PC-3 (cell line): ENCODE data around the gene OR52B4. TPM values are rescaled to one million over a fixed set of nuclear protein-coding genes. Genes with fewer than 3 reads are reported as not detected.

Experiments
- ATAC-seq: fragments of 200-7000 bp; cut with Tn5 transposase; 2 replicates; pipeline ENCODE4 v1.9.1; 2020; ENCODE audit warnings: mild to moderate bottlenecking, moderate library complexity
- BruUV-seq: library from RNA; stranded (reverse); fragments of 400-500 nt; replicated peaks from 2 replicates; lab custom pipeline; 2021; lab: Mats Ljungman, UMichigan
- CTCF ChIA-PET: fragments of 300-600 bp; sonication (Branson Sonifier 250); formaldehyde crosslinking; loops from one replicate; lab custom pipeline; 2022; ENCODE audit warnings: antibody characterized with exemption; lab: Charles Lee
- POLR2A ChIA-PET: fragments of 300-600 bp; sonication (Branson Sonifier 250); formaldehyde crosslinking; loops from one replicate; lab custom pipeline; 2022; ENCODE audit warnings: antibody characterized with exemption; ENCODE audit not compliant: unreplicated experiment; lab: Charles Lee
- DNase-seq: peaks from one replicate; pipeline ENCODE4 v3.0.0-alpha.2; 2015
- H2AFZ ChIP-seq: fragments of 300-600 bp; sonication (generic); 2 replicates; pipeline ENCODE4 v1.6.0; 2016; ENCODE audit warnings: antibody characterized with exemption, low read length
- H3F3A ChIP-seq: fragments of 300-600 bp; sonication (generic); one replicate; pipeline ENCODE4 v1.6.0; 2017; ENCODE audit warnings: antibody characterized with exemption, low read length, control low read depth, mild to moderate bottlenecking; ENCODE audit not compliant: unreplicated experiment
- H3K27ac ChIP-seq: fragments of 300-600 bp; sonication (generic); 2 replicates; pipeline ENCODE4 v1.5.1; 2016; ENCODE audit warnings: mild to moderate bottlenecking, low read length
- H3K27me3 ChIP-seq: fragments of 300-600 bp; sonication (generic); 2 replicates; pipeline ENCODE4 v1.6.1; 2016; ENCODE audit warnings: low read length, mixed read lengths
- H3K36me3 ChIP-seq: fragments of 300-600 bp; sonication (generic); 2 replicates; pipeline ENCODE4 v1.6.1; 2016; ENCODE audit warnings: low read depth, mixed run types, low read length, mixed read lengths
- H3K4me1 ChIP-seq: fragments of 300-600 bp; sonication (generic); 2 replicates; pipeline ENCODE4 v1.5.1; 2016; ENCODE audit warnings: low read length; ENCODE audit not compliant: insufficient read depth
- H3K4me2 ChIP-seq: fragments of 300-600 bp; sonication (generic); 2 replicates; pipeline ENCODE4 v1.6.0; 2016; ENCODE audit warnings: low read length
- H3K4me3 ChIP-seq: fragments of 300-600 bp; sonication (generic); 2 replicates; pipeline ENCODE4 v1.5.1; 2016; ENCODE audit warnings: mild to moderate bottlenecking, low read length, mixed read lengths
- H3K79me2 ChIP-seq: fragments of 300-600 bp; sonication (generic); 2 replicates; pipeline ENCODE4 v1.6.1; 2017; ENCODE audit warnings: low read length, mixed read lengths
- H3K9ac ChIP-seq: fragments of 300-600 bp; sonication (generic); 2 replicates; pipeline ENCODE4 v1.6.0; 2016; ENCODE audit warnings: mild to moderate bottlenecking, low read length
- H3K9me2 ChIP-seq: fragments of 300-600 bp; sonication (generic); replicated peaks from 2 replicates; pipeline ENCODE4 v1.6.1; 2016; ENCODE audit warnings: mixed run types, low read length, mixed read lengths
- H3K9me3 ChIP-seq: fragments of 300-600 bp; sonication (generic); 2 replicates; pipeline ENCODE4 v1.6.1; 2016; ENCODE audit warnings: low read length, mixed read lengths
- H4K20me1 ChIP-seq: fragments of 300-600 bp; sonication (generic); 2 replicates; pipeline ENCODE4 v1.6.1; 2016; ENCODE audit warnings: low read length, mixed read lengths
- CTCF ChIP-seq: fragments of 300-600 bp; sonication (generic); conservative IDR thresholded peaks from 2 replicates; pipeline ENCODE4 v1.5.1; 2017; ENCODE audit warnings: antibody characterized with exemption, low read depth, mild to moderate bottlenecking, low read length
- EZH2 ChIP-seq: fragments of 300-600 bp; sonication (generic); IDR thresholded peaks from one replicate; pipeline ENCODE4 v1.6.1; 2017; ENCODE audit warnings: antibody characterized with exemption, mild to moderate bottlenecking, low read length; ENCODE audit not compliant: unreplicated experiment
- EZH2phosphoT487 ChIP-seq: fragments of 300-600 bp; sonication (generic); IDR thresholded peaks from 2 replicates; pipeline ENCODE4 v1.6.1; 2018; ENCODE audit warnings: mild to moderate bottlenecking, antibody characterized with exemption, low read length, borderline replicate concordance
- intact Hi-C: fragments of 100-400 bp; cut with micrococcal nuclease; formaldehyde crosslinking; loops from 2 replicates; pipeline ENCODE4 v1.9.0; 2023
- total RNA-seq: library from RNA; depleted of rRNA; stranded (reverse); fragments of >200 nt; gene quantifications from 2 replicates; pipeline ENCODE4 v1.2.3, GENCODE V29; 2014

Gene OR52B4
- total RNA-seq, 1 experiment from 2014 or later = not detected

GRCh38 chr11:4388221-4388620, 20.0 kb upstream of the OR52B4 start:
- ChIA-PET POLR2A (no interaction called here), CTCF (no interaction called here)
- H3K9me3 ChIP-seq = no peaks in the 10 kb centered on the region
- no peaks in the 10 kb centered on the region for H4K20me1 ChIP-seq
- H3K4me3 ChIP-seq = no peak overlapping the region
- H3K9ac ChIP-seq = no peak overlapping the region
- no peak overlapping the region for H3K27ac ChIP-seq
- BruUV-seq = no TSS peak
- H2AFZ ChIP-seq = no peak overlapping the region
- intact Hi-C loops = no loop called here
- DNase-seq (no peak), ATAC-seq (no peak)
- H3K4me2 ChIP-seq = no peak overlapping the region
- no peaks in the 10 kb centered on the region for H3K79me2 ChIP-seq
- no peaks in the 10 kb centered on the region for H3K9me2 ChIP-seq
- H3K27me3 ChIP-seq = no peaks in the 10 kb centered on the region
- no peaks in the 10 kb centered on the region for H3F3A ChIP-seq
- H3K4me1 ChIP-seq = peaks cover 9% of the 10 kb centered on the region; the same call in 1 of the 2 replicates
- TF ChIP-seq EZH2 (no peak), EZH2phosphoT487 (no peak), CTCF (no peak)
- no peaks in the 10 kb centered on the region for H3K36me3 ChIP-seq

- no peak overlapping the region for H3K4me3 ChIP-seq
- H3K9me3 ChIP-seq = no peaks in the 10 kb centered on the region
- no TSS peak for BruUV-seq
- H3K4me1 ChIP-seq = peaks cover 9% of the 10 kb centered on the region; the same call in 1 of the 2 replicates
- intact Hi-C loops = no loop called here
- no peaks in the 10 kb centered on the region for H3K27me3 ChIP-seq
- peak; percentile 63 for DNase-seq
- no peaks in the 10 kb centered on the region for H3K36me3 ChIP-seq
- H4K20me1 ChIP-seq = no peaks in the 10 kb centered on the region
- H3K4me2 ChIP-seq = no peak overlapping the region
- H3K9me2 ChIP-seq = no peaks in the 10 kb centered on the region
- no peak overlapping the region for H3K9ac ChIP-seq
- H2AFZ ChIP-seq = no peak overlapping the region
- peak; percentile 99 for ATAC-seq
- no peaks in the 10 kb centered on the region for H3F3A ChIP-seq
- CTCF ChIA-PET = no interaction called here
- H3K79me2 ChIP-seq = no peaks in the 10 kb centered on the region
- H3K27ac ChIP-seq = no peak overlapping the region
- TF ChIP-seq CTCF = no peak
- TF ChIP-seq EZH2phosphoT487 = no peak
- no peak for TF ChIP-seq EZH2
- POLR2A ChIA-PET = no interaction called here
Observed at GRCh38 chr11:4385978-4386740, 18.0 kb upstream of the OR52B4 start.

- no peaks in the 10 kb centered on the region for H3K79me2 ChIP-seq
- no peak overlapping the region for H2AFZ ChIP-seq
- H3F3A ChIP-seq = no peaks in the 10 kb centered on the region
- H3K27me3 ChIP-seq = peaks cover 10% of the 10 kb centered on the region
- ATAC-seq = no peak
- TF ChIP-seq EZH2 (no peak), CTCF (no peak), EZH2phosphoT487 (no peak)
- intact Hi-C loops = no loop called here
- H3K4me3 ChIP-seq = no peak overlapping the region
- ChIA-PET POLR2A (no interaction called here), CTCF (no interaction called here)
- H3K9ac ChIP-seq = no peak overlapping the region
- no peaks in the 10 kb centered on the region for H3K36me3 ChIP-seq
- no peak overlapping the region for H3K4me2 ChIP-seq
- no peaks in the 10 kb centered on the region for H4K20me1 ChIP-seq
- BruUV-seq = no TSS peak
- no peak for DNase-seq
- H3K9me2 ChIP-seq = no peaks in the 10 kb centered on the region
- H3K27ac ChIP-seq = no peak overlapping the region
- H3K4me1 ChIP-seq = peaks cover 9% of the 10 kb centered on the region; the same call in 1 of the 2 replicates
- H3K9me3 ChIP-seq = no peaks in the 10 kb centered on the region
Observed at GRCh38 chr11:4381901-4382300, 13.7 kb upstream of the OR52B4 start.
